GM13977 (cell line): ENCODE measurements around the gene PDCD2L.

ENCODE experiments used
- DNase-seq: peaks from one replicate; pipeline ENCODE4 v3.0.0; 2012; ENCODE audit warnings: low spot score
- in situ Hi-C: fragments of 300-500 bp; cut with MboI; formaldehyde crosslinking; loops from one replicate; pipeline ENCODE4 v1.12.0; 2022; ENCODE audit warnings: low sequenced_read_pairs, low pct_unique_long_range_greater_than_20kb, mixed read lengths, inconsistent platforms; ENCODE audit not compliant: unreplicated experiment
- TF ChIP-seq, protein P1 (sequence below): IDR thresholded peaks from 2 replicates; pipeline ENCODE4 v1.5.1; 2012; ENCODE audit warnings: mild to moderate bottlenecking, control low read depth; ENCODE audit not compliant: insufficient read depth; ENCODE audit errors: extremely low read depth, missing control alignments

PDCD2L gene

DNA sequence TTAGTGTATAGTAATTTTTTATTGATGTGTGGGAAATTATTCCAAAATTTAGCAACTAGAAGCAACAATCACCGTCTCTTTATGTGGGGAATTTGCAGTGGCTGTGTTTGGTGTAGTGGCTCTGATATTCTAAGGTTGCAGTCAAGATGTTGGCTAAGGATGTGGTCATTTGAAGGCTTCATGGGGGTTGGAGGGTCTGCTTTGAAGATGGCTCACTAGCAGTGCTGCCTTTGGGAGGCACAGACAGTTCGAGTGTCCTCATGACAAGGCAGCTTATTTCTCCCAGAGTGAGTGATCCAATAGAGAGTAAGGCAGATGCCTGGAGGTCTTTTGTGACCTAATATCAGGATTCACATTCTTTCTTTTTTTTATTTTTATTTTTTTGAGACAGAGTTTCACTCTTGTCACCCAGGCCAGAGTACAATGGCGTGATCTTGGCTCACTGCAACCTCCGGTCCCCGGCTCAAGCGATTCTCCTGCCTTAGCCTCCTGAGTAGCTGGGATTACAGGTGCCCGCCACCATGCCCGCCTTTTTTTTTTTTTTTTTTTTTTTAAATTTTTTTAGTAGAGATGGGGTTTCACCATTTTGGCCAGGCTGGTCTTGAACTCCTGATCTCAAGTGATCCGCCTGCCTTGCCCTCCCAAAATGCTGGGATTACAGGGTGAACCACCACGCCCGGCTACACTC lies 30.5 kb upstream of the PDCD2L start:
- in situ Hi-C loops: no loop called here
- TF ChIP-seq, protein P1, sequence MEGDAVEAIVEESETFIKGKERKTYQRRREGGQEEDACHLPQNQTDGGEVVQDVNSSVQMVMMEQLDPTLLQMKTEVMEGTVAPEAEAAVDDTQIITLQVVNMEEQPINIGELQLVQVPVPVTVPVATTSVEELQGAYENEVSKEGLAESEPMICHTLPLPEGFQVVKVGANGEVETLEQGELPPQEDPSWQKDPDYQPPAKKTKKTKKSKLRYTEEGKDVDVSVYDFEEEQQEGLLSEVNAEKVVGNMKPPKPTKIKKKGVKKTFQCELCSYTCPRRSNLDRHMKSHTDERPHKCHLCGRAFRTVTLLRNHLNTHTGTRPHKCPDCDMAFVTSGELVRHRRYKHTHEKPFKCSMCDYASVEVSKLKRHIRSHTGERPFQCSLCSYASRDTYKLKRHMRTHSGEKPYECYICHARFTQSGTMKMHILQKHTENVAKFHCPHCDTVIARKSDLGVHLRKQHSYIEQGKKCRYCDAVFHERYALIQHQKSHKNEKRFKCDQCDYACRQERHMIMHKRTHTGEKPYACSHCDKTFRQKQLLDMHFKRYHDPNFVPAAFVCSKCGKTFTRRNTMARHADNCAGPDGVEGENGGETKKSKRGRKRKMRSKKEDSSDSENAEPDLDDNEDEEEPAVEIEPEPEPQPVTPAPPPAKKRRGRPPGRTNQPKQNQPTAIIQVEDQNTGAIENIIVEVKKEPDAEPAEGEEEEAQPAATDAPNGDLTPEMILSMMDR: no peak
- DNase-seq: no peak

DNA sequence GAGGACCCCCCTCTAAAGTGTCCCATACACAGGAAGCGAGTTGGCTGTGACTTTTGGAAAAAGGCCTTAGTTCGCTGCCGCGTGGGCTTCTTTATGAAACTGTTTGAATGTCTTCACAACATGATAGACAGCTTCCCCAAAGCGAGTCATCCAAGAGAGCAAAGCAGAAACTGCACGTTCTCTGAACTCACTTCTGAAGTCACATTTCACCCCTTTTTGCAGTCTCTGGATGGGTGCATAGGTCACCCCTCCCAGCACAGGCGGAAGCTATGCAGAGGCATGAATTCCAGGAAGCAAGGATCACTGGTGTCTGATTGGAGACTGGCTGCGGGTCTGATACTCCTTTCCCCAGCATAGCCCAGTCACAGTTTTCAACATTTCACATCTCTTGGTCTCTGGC lies 28.6 kb upstream of the PDCD2L start:
- no peak for DNase-seq
- in situ Hi-C loops: no loop called here
- TF ChIP-seq, protein P1: no peak

DNA sequence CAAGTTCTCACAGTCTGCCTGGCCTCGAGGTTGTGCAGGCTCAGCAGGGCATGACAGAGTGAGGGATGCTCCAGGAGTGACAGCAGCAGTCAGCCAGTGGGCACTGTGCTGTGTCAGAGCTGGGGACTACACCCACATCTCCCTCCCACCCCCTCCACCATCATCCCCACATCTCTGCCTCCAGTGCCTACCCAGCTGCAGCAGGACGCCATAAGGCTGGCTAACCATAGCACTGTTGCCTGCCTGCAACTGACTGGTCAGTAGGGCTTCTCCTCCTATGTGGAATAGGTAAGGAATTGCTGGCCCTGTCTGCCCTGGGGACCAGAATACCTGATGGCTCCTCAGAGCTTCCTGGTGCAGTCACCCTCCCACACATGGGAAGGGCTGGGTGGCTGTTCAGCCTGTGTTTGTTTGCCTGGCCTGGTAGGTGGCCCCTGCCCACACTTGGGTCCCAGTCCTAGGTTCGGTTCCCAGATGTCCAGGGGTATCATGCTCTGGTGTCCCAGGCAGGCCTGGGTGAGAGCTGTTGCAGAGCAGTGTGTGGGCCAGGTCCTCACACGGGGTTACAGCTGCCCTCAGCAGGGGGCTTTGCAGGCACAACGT lies 23.5 kb upstream of the PDCD2L start:
- in situ Hi-C loops: no loop called here
- TF ChIP-seq, protein P1: no peak
- no peak for DNase-seq

DNA sequence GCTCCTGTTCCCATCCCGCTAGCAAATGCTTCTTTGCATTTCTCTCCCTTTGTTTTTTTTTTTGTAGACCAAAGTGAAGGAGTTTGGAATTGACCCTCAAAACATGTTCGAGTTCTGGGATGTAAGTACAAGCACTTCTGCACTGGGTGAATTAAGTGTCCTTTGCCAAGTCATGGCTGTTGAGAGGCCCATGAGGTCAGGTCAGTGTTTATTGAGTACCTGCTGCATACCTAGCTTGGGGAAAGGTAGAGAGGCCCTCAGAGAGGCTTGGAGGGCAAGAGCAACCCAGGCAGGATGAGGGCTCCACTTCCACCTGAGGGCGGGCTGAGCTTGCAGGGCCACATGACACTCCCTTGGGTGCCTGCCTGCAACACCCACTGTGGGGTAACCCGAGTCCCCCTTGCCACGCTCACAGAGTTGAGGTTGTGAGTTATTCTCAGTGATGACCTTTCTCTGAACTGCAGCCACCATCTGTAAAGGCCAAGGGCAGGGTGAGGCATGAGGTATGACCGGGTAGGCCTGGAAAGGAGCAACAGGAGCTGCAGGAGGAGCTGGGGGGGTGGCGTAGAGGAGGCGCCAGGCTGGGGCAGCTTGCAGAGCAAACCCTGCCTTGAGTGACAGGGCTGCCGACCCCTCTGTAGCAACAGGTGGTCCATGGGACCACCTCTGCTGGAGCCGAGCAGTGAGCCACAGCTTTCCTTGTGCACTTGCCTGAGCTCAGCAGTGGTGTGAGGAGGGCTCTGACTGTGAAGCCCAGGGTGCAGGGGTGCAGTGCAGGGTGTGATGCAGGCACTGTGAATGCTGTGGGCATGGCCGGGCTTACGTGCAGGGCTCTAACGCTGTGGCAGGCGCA lies 22.6 kb upstream of the PDCD2L start:
- TF ChIP-seq, protein P1: no peak
- DNase-seq: no peak
- in situ Hi-C loops: no loop called here

DNA sequence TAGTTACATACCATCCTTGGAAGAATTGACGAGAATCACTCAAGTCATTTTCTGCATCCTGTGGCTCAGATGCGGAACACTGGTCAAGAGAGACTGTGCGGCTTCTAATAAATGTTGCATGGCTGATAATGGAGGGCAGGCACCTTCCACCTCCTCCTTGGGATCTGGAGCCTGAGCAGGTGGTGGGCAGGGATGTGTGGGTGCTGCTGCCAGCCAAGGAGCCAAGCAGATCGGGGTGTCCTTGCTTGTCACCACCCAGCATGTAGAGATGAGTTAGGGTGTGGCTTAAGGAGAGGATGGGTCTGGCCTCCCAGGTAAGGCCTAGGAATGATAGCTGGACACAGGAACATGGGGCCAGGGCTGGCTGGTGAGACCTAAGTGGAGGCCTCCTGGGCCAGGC lies 21.7 kb upstream of the PDCD2L start:
- DNase-seq: no peak
- in situ Hi-C loops: no loop called here
- TF ChIP-seq, protein P1: no peak

DNA sequence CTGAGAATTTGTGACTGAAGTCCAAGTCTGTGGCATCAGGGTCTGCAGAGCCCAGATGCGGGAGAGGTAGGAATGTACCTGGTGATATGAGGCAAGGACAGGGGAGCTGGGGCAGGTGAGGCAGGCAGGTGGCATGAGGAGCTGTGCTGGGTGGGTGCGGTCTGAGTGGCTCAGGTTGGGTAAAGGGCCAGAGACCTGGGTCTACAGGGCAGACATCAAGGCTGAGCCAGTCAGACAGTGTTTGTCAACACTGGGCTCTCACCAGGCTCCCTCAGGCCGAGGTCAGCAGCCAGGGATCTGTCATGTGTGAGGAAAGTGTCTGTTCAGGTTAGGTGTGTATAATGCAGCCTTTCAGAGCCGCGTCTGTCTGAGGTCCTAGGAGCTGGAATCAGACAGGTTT lies 20.6 kb upstream of the PDCD2L start:
- TF ChIP-seq, protein P1: no peak
- in situ Hi-C loops: no loop called here
- no peak for DNase-seq
